PC-3 (cell line): ENCODE data around the gene CACNA1H. TPM values are rescaled to one million over a fixed set of nuclear protein-coding genes. Genes with fewer than 3 reads are reported as not detected.

ENCODE experiments used
- ATAC-seq: fragments of 200-7000 bp; cut with Tn5 transposase; 2 replicates; pipeline ENCODE4 v1.9.1; 2020; ENCODE audit warnings: mild to moderate bottlenecking, moderate library complexity
- BruUV-seq: library from RNA; stranded (reverse); fragments of 400-500 nt; replicated peaks from 2 replicates; lab custom pipeline; 2021; lab: Mats Ljungman, UMichigan
- CTCF ChIA-PET: fragments of 300-600 bp; sonication (Branson Sonifier 250); formaldehyde crosslinking; loops from one replicate; lab custom pipeline; 2022; ENCODE audit warnings: antibody characterized with exemption; lab: Charles Lee
- POLR2A ChIA-PET: fragments of 300-600 bp; sonication (Branson Sonifier 250); formaldehyde crosslinking; loops from one replicate; lab custom pipeline; 2022; ENCODE audit warnings: antibody characterized with exemption; ENCODE audit not compliant: unreplicated experiment; lab: Charles Lee
- DNase-seq: peaks from one replicate; pipeline ENCODE4 v3.0.0-alpha.2; 2015
- H2AFZ ChIP-seq: fragments of 300-600 bp; sonication (generic); 2 replicates; pipeline ENCODE4 v1.6.0; 2016; ENCODE audit warnings: antibody characterized with exemption, low read length
- H3F3A ChIP-seq: fragments of 300-600 bp; sonication (generic); one replicate; pipeline ENCODE4 v1.6.0; 2017; ENCODE audit warnings: antibody characterized with exemption, low read length, control low read depth, mild to moderate bottlenecking; ENCODE audit not compliant: unreplicated experiment
- H3K27ac ChIP-seq: fragments of 300-600 bp; sonication (generic); 2 replicates; pipeline ENCODE4 v1.5.1; 2016; ENCODE audit warnings: mild to moderate bottlenecking, low read length
- H3K27me3 ChIP-seq: fragments of 300-600 bp; sonication (generic); 2 replicates; pipeline ENCODE4 v1.6.1; 2016; ENCODE audit warnings: low read length, mixed read lengths
- H3K36me3 ChIP-seq: fragments of 300-600 bp; sonication (generic); 2 replicates; pipeline ENCODE4 v1.6.1; 2016; ENCODE audit warnings: low read depth, mixed run types, low read length, mixed read lengths
- H3K4me1 ChIP-seq: fragments of 300-600 bp; sonication (generic); 2 replicates; pipeline ENCODE4 v1.5.1; 2016; ENCODE audit warnings: low read length; ENCODE audit not compliant: insufficient read depth
- H3K4me2 ChIP-seq: fragments of 300-600 bp; sonication (generic); 2 replicates; pipeline ENCODE4 v1.6.0; 2016; ENCODE audit warnings: low read length
- H3K4me3 ChIP-seq: fragments of 300-600 bp; sonication (generic); 2 replicates; pipeline ENCODE4 v1.5.1; 2016; ENCODE audit warnings: mild to moderate bottlenecking, low read length, mixed read lengths
- H3K79me2 ChIP-seq: fragments of 300-600 bp; sonication (generic); 2 replicates; pipeline ENCODE4 v1.6.1; 2017; ENCODE audit warnings: low read length, mixed read lengths
- H3K9ac ChIP-seq: fragments of 300-600 bp; sonication (generic); 2 replicates; pipeline ENCODE4 v1.6.0; 2016; ENCODE audit warnings: mild to moderate bottlenecking, low read length
- H3K9me2 ChIP-seq: fragments of 300-600 bp; sonication (generic); replicated peaks from 2 replicates; pipeline ENCODE4 v1.6.1; 2016; ENCODE audit warnings: mixed run types, low read length, mixed read lengths
- H3K9me3 ChIP-seq: fragments of 300-600 bp; sonication (generic); 2 replicates; pipeline ENCODE4 v1.6.1; 2016; ENCODE audit warnings: low read length, mixed read lengths
- H4K20me1 ChIP-seq: fragments of 300-600 bp; sonication (generic); 2 replicates; pipeline ENCODE4 v1.6.1; 2016; ENCODE audit warnings: low read length, mixed read lengths
- EZH2 ChIP-seq: fragments of 300-600 bp; sonication (generic); IDR thresholded peaks from one replicate; pipeline ENCODE4 v1.6.1; 2017; ENCODE audit warnings: antibody characterized with exemption, mild to moderate bottlenecking, low read length; ENCODE audit not compliant: unreplicated experiment
- EZH2phosphoT487 ChIP-seq: fragments of 300-600 bp; sonication (generic); IDR thresholded peaks from 2 replicates; pipeline ENCODE4 v1.6.1; 2018; ENCODE audit warnings: mild to moderate bottlenecking, antibody characterized with exemption, low read length, borderline replicate concordance
- intact Hi-C: fragments of 100-400 bp; cut with micrococcal nuclease; formaldehyde crosslinking; loops from 2 replicates; pipeline ENCODE4 v1.9.0; 2023
- total RNA-seq: library from RNA; depleted of rRNA; stranded (reverse); fragments of >200 nt; gene quantifications from 2 replicates; pipeline ENCODE4 v1.2.3, GENCODE V29; 2014
- TF ChIP-seq, protein P1 (sequence below): fragments of 300-600 bp; sonication (generic); conservative IDR thresholded peaks from 2 replicates; pipeline ENCODE4 v1.5.1; 2017; ENCODE audit warnings: antibody characterized with exemption, low read depth, mild to moderate bottlenecking, low read length

The CACNA1H gene
- total RNA-seq, 1 experiment from 2014 or later: 4.1 TPM

DNA sequence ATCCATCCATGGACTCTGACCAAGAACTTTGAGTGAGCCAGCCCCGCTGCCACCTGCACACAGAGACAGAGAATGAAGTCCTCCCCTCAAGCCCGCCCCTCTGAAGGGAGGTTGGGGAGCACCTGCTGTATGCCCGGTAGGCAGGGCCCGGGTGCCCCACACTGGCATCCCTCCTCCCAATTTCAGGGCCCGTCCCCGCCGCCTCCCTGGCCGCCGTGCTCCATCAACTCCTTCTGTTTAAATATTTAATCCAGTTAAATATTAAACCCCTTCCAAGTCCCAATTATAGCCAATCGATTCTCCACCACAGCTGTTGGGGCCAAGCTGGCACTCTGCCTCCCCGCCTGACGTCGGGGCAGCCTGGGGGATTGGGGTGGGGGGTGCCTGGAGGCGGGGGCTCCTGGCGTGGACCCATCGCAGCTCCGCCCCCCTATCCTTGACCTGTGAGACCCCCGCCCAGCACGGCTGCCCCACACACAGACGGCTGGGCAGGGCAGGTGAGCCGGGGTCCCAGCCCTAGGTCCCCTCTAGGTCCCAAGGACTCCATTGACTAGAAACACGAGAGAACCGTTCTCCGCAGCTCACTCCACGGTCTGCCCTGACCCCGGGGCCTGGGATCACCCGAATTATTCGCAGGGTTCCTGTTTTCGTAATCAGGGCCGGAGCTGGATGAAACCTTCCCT, 18.0 kb upstream of the CACNA1H start:
- Histone ChIP-seq H4K20me1 (no peaks in the 10 kb centered on the region), H3K79me2 (no peaks in the 10 kb centered on the region), H3K9me2 (no peaks in the 10 kb centered on the region), H3K4me3 (no peak overlapping the region), H3F3A (no peaks in the 10 kb centered on the region), H3K4me1 (no peaks in the 10 kb centered on the region), H3K27ac (no peak overlapping the region), H2AFZ (no peak overlapping the region), H3K9ac (no peak overlapping the region), H3K27me3 (no peaks in the 10 kb centered on the region), H3K9me3 (no peaks in the 10 kb centered on the region), H3K4me2 (no peak overlapping the region), H3K36me3 (no peaks in the 10 kb centered on the region)
- ATAC-seq (no peak), DNase-seq (no peak)
- intact Hi-C loops: no loop called here
- ChIA-PET POLR2A (no interaction called here), CTCF (no interaction called here)
- BruUV-seq: no TSS peak
- TF ChIP-seq EZH2 (no peak), EZH2phosphoT487 (no peak)
- TF ChIP-seq, protein P1, sequence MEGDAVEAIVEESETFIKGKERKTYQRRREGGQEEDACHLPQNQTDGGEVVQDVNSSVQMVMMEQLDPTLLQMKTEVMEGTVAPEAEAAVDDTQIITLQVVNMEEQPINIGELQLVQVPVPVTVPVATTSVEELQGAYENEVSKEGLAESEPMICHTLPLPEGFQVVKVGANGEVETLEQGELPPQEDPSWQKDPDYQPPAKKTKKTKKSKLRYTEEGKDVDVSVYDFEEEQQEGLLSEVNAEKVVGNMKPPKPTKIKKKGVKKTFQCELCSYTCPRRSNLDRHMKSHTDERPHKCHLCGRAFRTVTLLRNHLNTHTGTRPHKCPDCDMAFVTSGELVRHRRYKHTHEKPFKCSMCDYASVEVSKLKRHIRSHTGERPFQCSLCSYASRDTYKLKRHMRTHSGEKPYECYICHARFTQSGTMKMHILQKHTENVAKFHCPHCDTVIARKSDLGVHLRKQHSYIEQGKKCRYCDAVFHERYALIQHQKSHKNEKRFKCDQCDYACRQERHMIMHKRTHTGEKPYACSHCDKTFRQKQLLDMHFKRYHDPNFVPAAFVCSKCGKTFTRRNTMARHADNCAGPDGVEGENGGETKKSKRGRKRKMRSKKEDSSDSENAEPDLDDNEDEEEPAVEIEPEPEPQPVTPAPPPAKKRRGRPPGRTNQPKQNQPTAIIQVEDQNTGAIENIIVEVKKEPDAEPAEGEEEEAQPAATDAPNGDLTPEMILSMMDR: no peak

DNA sequence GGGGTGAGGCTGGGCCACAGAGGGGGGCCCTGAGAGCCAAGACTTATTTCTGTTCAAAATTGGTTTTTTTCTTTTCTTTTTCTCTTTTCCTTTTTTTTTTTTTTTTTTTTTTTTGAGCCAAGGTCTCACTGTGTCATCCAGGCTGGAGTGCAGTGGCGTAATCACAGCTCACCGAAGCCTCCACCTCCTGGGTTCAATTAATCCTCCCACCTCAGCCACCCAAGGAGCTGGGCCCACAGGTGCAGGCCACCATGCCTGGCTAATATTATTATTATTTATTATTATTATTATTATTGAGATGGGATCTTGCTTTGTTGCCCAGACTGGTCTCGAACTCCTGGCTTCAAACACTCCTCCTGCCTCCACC, 17.5 kb upstream of the CACNA1H start:
- Histone ChIP-seq H3K27me3 (no peaks in the 10 kb centered on the region), H3K36me3 (no peaks in the 10 kb centered on the region), H3K4me1 (no peaks in the 10 kb centered on the region), H3K9me2 (no peaks in the 10 kb centered on the region), H3K9ac (no peak overlapping the region), H4K20me1 (no peaks in the 10 kb centered on the region), H3K4me3 (no peak overlapping the region), H3K79me2 (no peaks in the 10 kb centered on the region), H3F3A (no peaks in the 10 kb centered on the region), H3K4me2 (no peak overlapping the region), H3K27ac (no peak overlapping the region), H3K9me3 (no peaks in the 10 kb centered on the region), H2AFZ (no peak overlapping the region)
- DNase-seq (no peak), ATAC-seq (no peak)
- POLR2A ChIA-PET: no interaction called here
- intact Hi-C loops: no loop called here
- CTCF ChIA-PET: no interaction called here
- BruUV-seq: no TSS peak
- TF ChIP-seq EZH2: no peak
- TF ChIP-seq, protein P1: no peak
- TF ChIP-seq EZH2phosphoT487: no peak

DNA sequence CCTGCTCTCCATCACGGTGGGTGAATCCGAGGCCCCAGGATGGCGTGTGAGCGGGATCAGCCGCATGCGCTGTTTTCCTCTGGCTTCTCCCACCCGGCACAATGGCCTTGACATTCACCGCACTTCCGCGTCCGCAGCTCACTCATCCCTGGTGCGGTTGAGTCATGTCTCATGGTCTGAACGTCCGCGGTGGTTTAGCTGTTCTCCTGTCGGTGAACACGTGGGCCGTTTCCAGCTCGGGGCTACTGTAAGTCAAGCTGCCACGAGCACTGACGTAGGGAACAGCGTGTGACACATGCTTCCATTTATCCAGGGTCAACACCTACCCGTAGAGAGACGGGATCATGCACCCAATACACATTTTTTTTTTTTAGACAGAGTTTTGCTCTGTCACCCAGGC, 15.3 kb upstream of the CACNA1H start:
- POLR2A ChIA-PET: no interaction called here
- Histone ChIP-seq H3K79me2 (no peaks in the 10 kb centered on the region), H3K9me3 (no peaks in the 10 kb centered on the region), H3K4me1 (no peaks in the 10 kb centered on the region), H3K27ac (no peak overlapping the region), H3F3A (no peaks in the 10 kb centered on the region), H4K20me1 (no peaks in the 10 kb centered on the region), H3K9ac (no peak overlapping the region), H3K4me2 (no peak overlapping the region), H3K9me2 (no peaks in the 10 kb centered on the region), H2AFZ (no peak overlapping the region), H3K36me3 (no peaks in the 10 kb centered on the region), H3K4me3 (no peak overlapping the region), H3K27me3 (no peaks in the 10 kb centered on the region)
- intact Hi-C loops: no loop called here
- BruUV-seq: no TSS peak
- DNase-seq (no peak), ATAC-seq (no peak)
- TF ChIP-seq EZH2phosphoT487 (no peak), EZH2 (no peak)
- TF ChIP-seq, protein P1: no peak
- CTCF ChIA-PET: no interaction called here
